ENCODE data around the gene PPM1D.
"Not testable (repeated sequence)": the region's sequence is repeated elsewhere in the genome, so short reads cannot be mapped to it uniquely, and the experiment has no call there.

Gene PPM1D

DNA sequence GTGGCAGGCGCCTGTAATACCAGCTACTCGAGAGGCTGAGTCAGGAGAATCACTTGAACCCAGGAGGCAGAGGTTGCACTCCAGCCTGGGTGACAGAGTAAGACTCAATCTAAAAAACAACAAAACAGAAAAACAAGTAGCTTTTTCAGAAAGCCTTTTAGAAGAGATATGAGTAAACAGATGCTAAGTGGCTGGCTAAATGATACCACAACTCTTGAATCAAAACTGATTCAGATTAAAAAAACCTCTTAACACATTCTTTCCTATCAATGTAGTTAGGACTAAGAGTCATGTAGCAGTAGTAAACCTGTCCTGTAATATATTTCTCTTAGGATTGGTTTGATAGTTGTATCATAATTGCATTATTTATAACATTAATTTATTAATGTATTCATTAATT lies 23.0 kb downstream of the PPM1D start:
- DNase-seq (ENCODE audit: low spot score) = no peak

DNA sequence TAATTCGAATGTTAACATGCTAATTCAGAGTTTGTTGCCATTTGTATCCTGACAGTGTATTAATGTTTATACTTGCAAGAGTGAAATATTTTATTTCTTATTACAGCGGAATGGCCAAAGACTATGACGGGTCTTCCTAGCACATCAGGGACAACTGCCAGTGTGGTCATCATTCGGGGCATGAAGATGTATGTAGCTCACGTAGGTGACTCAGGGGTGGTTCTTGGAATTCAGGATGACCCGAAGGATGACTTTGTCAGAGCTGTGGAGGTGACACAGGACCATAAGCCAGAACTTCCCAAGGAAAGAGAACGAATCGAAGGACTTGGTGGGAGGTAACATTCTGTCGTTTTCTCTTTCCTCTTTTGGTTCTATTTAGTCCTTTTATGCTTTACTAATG lies 23.4 kb downstream of the PPM1D start:
- DNase-seq (ENCODE audit: low spot score) = no peak

DNA sequence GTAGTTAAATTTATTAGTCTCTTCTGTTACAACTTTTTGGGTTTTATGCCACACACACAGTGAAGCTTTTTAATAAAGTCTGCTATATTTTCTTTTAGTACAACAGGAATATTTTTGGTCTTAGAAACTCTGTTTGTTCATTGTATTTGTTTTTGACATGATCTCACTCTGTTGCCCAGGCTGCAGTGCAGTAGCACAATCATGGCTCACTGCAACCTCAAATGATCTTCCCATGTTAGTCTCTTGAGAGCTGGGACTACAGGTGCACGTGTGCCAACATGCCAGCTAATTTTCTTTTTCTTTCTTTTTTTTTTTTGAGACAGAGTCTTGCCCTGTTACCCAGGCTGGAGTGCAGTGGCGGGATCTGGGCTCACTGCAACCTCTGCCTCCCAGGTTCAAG lies 27.1 kb downstream of the PPM1D start:
- DNase-seq (ENCODE audit: low spot score) = no peak

DNA sequence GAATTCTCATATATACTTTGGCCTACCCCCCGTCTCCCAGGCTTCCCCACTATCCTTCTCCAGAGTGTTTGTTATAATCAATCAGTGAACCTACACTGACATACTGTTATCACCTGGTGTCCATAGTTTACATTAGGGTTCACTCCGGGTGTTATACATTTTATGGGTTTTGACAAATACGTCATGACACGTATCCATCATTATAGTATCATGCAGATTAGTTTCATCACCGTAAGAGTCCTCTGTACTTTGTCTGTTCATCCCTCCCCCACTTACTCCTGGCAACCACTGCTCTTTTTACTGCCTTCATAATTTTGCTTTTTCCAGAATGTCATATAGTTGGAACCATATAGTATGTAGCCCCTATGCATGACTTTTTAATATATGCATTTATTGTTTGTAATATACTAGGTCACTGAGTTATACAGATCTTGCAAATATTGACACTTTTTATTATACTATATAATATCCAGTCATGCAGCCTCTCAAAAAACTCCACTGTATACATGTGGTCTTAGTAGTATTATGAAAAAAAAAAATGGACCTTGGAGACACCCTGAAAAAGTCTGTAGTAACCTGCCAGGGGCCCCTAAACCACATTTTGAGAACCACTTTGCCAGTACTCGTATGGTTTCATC lies 28.4 kb downstream of the PPM1D start:
- no peak for DNase-seq (ENCODE audit: low spot score)

DNA sequence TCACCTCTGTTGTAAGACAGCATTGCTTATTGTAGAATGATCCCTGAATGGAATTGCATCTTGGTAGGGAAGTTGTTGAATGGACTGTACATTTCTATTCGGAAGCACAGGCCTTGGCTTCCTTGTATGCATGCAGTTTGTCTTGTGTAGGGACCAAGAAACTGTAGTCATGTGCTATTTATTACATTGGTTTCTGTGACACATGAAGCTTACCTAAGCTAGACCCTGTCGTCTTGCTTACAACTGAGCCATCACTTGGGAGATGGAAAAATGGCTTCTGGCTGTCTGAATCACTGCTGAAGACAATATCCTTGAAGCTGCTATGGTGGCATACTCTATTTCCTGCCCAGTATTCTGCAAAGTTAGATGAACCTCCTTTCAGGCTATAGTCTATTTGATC lies 29.1 kb downstream of the PPM1D start:
- DNase-seq (ENCODE audit: low spot score) = no peak

DNA sequence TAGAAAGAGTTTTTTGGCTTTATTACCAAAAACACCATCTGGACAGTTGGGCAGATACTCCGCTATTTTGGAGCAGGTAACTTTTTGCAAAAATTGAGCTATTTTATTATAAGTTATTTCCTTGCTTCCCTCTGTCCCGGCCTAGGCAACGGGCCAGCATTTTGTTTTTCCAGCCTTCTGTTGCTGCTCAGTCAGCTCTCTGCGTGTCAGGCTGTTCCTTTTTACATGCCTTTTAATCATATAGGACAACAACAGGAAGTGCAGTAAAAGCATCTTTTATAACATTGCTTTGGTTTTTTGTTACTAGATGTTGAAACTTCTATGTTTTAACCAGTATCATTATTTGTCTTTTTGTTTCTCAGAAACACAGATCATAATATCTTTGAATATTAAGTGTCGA lies 30.4 kb downstream of the PPM1D start:
- no peak for DNase-seq (ENCODE audit: low spot score)

DNA sequence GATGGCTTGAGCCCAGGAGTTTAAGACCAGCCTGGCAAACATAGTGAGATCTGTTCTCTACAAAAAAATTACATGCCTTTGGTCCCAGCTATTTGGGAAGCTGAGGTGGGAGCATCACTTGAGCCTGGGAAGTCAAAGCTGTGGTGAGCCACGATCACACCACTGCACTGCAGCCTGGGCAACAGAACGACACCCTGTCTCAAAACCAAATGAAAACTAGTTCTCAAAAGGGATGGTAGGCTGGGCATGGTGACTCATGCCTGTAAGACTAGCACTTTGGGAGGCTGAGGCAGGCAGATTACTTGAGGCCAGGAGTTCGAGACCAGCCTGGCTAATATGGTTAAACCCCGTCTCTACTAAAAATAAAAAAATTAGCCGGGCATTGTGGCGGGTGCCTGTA lies 31.1 kb downstream of the PPM1D start:
- no peak for DNase-seq (ENCODE audit: low spot score)

DNA sequence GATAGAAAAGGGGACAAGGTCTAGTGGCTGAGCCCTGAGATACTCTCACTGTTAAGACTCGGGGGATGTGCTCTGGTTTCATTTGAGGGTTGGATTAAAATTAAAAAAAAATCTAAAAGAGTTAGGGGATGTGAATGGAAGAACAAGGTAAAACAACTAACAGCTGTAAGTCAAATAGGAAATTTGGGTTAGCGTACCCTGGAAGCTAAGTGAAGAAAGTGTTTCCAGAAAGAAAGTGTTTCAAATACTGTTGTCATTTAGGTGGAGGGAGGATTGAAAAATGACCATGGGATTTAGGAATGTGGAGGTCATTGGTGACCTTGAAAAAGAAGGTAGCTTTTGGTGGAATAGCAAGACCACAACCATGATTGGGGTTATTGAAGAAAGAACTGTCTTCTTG lies 37.7 kb downstream of the PPM1D start:
- DNase-seq (ENCODE audit: low spot score) = no peak

DNA sequence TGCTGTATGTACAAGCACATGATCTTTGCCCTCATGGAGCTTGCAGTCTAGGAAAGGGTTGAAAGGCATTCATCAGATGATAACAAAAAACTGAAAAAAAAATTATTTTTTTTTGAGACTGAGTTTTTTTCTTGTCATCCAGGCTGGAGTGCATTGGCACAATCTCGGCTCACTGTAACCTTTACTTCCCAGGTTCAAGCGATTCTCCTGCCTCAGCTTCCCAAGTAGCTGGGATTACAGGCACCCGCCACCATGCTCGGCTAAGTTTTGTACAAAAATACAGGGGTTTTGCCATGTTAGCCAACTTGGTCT lies 39.0 kb downstream of the PPM1D start:
- DNase-seq (ENCODE audit: low spot score) = no peak

DNA sequence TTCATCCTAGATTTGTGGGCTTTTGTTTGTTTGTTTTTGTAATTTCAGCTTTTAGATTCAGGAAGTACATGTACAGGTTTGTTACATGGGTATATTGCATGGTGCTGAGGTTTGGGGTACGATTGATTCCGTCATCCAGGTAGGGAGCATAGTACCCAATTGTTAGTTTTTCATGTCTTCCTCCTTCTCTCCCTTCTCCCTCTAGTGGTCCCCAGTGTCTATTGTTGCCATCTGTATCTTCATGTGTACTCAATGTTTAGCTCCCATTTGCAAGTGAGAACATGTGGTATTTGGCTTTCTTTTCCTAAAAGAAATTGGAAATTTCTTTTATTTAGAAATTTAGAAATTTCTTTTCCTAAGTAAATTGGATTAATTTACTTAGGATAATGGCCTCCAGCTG lies 40.5 kb downstream of the PPM1D start:
- DNase-seq (ENCODE audit: low spot score) = no peak

DNA sequence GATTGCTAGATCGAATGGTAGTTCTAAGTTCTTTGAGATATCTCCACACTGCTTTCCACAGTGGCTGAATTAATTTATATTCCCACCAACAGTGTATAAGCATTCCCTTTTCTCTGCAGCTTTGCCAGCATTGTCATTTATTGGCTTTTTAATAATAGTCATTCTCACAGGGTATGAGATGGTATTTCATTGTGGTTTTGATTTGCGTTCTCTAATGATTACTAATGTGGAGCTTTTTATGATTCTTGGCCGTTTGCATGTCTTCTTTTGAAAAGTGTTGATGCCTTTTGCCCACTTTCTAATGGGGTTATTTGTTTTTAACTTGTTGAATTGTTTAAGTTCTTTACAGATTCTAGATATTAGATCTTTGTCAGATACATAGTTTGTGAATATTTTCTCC lies 41.1 kb downstream of the PPM1D start:
- no peak for DNase-seq (ENCODE audit: low spot score)

DNA sequence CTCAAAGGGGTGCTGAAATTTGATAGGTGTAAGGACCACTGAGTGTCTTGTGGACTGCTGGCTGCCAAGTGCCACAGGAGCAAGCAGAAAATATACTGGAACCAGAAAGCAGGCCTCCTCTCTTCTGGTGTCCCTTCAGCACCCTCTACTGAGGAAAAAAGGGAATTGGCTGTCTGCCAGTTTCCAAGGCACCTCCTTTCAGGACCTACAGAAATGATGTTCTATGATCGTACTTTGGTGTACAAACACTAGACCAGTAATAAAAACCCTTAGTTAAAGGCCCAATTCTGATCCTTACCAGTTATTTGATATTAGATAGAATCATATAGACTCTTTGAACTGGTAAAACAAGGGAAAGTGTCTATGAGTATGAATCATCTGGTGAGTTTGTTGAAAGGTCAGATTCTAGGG lies 41.8 kb downstream of the PPM1D start:
- DNase-seq (ENCODE audit: low spot score) = no peak

DNA sequence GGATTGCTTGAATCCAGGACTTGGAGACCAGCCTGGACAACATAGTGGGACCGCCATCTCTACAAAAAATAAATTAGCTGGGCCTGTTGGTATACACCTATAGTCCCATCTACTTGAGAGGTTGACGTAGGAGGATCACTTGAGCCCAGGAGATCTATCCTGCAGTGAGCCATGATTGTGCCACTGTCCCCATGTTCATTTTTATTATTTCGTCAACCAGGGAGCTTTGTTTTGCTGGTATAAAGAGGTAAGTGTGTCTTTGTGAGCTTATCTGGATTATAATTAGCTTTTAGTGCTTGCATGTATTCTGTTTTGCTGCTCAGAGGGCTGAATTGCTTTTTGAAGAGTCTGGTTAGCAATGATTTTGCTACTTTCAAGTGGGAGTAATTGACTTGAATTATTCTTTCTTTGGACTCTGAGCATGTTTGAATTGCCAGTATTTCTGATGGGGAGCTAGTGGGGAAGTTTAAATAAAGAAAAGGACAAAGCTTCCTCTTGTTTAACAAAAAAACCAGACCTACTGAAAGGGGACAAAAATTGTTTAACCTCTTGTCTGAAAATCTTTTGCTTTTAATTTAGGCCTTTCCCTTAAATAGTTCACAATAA lies 46.0 kb downstream of the PPM1D start:
- no peak for DNase-seq (ENCODE audit: low spot score)

DNA sequence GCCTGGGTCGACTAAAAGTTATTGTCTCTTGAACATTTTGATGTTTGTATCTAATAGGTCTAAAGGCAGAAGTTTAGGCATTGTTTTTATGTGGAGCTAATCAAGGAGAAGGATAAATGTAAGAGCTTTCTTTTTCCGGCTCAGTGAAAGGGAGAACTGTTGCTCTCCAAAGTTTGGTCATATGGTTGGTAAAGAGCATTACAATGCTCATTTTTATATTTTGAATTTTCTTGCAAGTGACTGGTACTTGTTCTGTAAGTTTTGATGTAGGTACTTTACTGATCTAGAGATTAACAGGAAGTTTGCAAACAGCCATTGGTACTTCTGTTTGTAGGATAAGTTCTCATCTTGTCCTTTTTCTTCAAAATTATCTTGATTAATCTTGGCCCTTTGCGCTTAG lies 46.7 kb downstream of the PPM1D start:
- DNase-seq (ENCODE audit: low spot score) = no peak

DNA sequence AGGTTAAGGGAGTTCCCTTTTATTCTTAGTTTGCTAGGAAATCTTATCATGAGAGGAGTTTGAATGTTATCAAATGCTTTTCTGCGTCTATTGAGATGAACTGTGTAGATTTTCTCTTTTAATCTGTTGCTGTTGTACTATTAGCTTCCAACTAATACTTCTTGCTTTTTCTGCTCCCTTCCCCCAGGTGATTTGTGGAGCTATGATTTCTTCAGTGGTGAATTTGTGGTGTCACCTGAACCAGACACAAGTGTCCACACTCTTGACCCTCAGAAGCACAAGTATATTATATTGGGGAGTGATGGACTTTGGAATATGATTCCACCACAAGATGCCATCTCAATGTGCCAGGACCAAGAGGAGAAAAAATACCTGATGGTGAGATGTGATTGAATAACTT lies 47.7 kb downstream of the PPM1D start:
- DNase-seq (ENCODE audit: low spot score) = no peak

DNA sequence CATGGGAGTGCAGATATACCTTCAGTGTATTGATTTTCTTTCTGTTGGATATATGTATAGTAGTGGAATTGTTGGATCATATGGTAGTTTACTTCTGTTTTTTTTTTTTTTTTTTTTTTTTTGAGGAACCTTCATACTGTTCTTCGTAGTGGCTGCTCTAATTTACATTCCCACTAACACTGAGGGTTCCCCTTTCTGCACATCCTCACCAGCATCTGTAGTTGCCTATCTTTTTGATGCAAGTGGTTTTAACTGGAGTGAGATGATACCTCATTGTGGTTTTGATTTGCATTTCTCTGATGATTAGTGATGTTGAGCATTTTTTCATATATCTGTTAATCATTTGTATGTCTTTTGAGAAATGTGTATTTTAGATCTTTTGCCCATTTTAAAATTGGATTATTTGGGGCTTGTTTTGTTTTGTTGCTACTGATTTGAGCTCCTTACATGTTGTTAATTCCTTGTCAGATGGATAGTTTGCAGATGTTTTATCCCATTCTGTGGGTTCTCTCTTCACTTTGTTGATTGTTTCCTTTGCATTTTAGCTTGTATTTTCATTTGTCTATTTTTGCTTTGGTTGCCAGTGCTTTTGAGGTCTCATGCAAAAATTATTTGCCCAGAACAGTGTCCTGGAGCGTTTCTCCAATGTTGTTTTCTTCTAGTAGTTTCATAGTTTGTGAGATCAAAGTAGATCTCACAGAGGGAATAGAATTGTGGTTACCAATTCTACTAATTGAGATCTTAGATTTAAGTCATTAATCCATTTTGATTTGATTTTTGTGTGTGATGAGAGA lies 52.7 kb downstream of the PPM1D start:
- no peak for DNase-seq (ENCODE audit: low spot score)

DNA sequence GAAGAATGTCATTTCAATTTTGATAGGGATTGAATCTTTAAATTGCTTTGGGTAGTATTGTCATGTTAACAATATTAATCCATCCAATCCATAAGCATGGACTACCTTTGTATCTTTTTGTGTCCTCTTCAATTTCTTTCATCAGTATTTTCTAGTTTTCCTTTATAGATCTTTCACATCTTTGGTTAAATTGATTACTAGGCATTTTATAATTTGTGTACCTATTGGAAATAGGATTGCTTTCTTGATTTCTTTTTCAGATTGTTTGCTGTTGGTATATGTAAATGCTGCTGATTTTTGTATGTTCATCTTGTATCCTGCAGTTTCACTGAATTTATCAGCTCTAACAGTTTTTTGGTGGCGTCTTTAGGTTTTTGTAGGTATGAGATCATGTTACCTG lies 53.6 kb downstream of the PPM1D start:
- no peak for DNase-seq (ENCODE audit: low spot score)

DNA sequence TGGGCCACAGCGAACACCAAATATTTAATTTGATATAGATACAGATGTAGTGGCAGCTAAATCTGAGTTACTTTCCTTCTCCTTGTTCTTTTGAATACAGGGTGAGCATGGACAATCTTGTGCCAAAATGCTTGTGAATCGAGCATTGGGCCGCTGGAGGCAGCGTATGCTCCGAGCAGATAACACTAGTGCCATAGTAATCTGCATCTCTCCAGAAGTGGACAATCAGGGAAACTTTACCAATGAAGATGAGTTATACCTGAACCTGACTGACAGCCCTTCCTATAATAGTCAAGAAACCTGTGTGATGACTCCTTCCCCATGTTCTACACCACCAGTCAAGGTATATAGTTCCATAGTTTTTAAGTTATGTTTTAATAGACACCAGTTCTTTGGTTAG lies 56.5 kb downstream of the PPM1D start:
- no peak for DNase-seq (ENCODE audit: low spot score)

DNA sequence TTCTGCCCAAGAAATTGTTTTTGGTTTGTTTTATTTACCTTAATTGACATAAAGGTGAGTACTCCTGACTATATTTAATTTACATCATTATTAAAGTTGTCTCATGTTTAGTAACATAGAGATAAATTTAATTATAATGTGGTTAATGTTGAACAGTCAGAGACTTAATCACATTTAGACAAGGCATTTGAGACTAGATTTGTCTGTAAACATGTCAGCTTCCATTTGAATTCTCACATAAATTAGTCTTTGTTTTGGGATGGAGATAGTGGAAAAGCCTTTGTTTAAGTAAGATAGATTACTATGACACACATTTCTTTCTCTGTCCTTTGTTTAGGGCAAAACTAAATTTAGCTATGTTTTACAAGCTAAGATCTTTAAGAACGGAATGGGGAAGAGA lies 59.2 kb downstream of the PPM1D start:
- no peak for DNase-seq (ENCODE audit: low spot score)

DNA sequence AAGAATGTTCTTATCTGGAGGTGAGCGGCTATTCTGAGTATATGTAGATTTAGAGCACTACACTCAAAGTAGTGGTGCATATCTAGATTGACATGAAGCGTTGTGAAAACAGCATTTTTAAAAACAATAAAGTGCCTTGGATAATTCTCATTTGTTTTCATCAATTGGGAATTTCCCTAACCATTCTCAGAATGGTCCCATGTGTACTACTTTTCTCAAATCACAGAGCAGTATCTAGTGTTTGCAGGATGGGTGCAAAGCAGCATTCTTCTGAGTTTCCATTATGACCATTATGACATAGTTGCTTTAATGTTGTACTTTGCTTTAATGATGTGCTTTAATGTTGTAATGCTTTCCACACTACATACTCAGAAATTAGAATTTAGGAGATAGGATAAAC lies 61.5 kb downstream of the PPM1D start:
- no peak for DNase-seq (ENCODE audit: low spot score)

DNA sequence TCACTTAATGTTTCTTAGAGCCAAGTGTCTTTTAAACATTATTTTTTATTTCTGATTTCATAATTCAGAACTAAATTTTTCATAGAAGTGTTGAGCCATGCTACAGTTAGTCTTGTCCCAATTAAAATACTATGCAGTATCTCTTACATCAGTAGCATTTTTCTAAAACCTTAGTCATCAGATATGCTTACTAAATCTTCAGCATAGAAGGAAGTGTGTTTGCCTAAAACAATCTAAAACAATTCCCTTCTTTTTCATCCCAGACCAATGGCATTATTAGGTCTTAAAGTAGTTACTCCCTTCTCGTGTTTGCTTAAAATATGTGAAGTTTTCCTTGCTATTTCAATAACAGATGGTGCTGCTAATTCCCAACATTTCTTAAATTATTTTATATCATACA lies 64.0 kb downstream of the PPM1D start:
- DNase-seq (ENCODE audit: low spot score) = no peak

DNA sequence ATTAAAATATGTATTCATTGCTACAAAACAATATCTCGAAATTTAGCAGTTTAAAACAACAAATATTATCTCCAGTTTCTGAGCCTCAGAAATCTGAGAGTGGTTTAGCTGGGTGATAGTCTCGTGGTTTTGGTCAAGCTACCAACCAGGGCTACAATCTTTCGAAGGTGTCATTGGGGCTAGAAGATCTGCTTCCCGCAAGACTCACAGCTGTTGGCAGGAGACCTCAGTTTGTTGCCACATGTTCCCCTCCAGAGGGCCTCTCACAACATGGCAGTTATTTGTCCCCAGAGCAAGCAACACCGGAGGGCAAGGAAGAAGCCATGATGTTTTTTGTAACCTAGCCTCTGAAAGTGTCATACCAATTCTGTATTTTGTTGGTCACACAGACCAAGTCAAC lies 65.6 kb downstream of the PPM1D start:
- no peak for DNase-seq (ENCODE audit: low spot score)

DNA sequence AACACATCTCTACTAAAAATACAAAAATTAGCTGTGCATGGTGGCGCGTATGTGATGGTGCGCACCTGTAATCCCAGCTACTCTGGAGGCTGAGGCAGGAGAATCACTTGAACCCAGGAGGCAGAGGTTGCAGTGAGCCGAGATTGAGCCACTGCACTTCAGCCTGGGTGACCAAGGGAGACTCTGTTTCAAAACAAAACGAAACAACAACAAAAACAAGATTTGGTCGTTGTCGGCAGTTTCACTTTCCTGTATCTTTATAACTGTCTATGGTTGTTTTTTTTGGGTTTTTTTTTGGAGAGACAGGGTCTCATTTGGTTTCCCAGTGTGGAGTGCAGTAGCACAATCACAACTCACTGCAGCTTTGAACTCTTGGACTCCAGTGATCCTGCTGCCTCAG lies 68.7 kb downstream of the PPM1D start:
- not testable (repeated sequence) for DNase-seq (ENCODE audit: low spot score)

DNA sequence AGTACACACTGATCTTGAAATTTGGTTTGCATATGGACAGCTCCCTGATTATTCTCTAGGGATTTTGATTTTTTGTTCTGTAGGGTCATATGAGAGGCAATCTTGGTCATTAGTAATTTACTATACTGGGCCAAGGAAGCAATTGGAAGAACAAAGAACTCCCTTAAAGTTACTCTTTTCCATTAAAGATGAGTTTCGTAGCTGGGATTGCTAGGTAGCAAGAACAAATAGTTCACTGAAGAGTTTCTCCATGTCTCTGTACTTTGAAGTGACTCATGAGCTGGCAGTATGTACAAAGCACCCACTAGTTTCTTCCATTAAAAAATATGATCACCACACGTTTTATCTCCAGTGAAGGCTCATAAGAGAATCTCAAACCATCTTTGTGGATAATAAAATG lies 71.5 kb downstream of the PPM1D start:
- no peak for DNase-seq (ENCODE audit: low spot score)
